Stimulated activated CD8-positive, alpha-beta memory T cell treated with anti-CD3 and anti-CD28 coated beads, Interleukin-15, amount 100 ng/mL, for 4 hours (primary cell): Measurements from ENCODE around the gene UGT1A10.
"Not testable (repeated sequence)": the region's sequence is repeated elsewhere in the genome, so short reads cannot be mapped to it uniquely, and the experiment has no call there.

Experiments used
- DNase-seq, 2 donors: peaks; one replicate each; pipeline ENCODE4 v3.0.0-alpha.2; 2020; ENCODE audit warnings: low read depth in 2 of 2

UGT1A10 gene

DNA sequence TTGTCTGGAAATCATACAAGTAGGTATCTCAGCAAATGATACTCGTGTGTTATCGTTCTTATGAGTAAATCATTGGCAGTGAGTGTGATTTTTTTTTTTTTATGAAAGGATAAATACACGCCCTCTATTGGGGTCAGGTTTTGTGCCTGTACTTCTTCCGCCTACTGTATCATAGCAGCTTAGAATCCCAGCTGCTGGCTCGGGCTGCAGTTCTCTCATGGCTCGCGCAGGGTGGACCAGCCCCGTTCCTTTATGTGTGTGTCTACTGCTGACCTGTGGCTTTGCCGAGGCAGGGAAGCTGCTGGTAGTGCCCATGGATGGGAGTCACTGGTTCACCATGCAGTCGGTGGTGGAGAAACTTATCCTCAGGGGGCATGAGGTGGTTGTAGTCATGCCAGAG, at the start of gene UGT1A10:
TSS of gene UGT1A10 (plus strand) at position 143 of the 400 bp plus-strand sequence. CDS start at position 218, 75 bp downstream.
- DNase-seq, result not testable (repeated sequence)

DNA sequence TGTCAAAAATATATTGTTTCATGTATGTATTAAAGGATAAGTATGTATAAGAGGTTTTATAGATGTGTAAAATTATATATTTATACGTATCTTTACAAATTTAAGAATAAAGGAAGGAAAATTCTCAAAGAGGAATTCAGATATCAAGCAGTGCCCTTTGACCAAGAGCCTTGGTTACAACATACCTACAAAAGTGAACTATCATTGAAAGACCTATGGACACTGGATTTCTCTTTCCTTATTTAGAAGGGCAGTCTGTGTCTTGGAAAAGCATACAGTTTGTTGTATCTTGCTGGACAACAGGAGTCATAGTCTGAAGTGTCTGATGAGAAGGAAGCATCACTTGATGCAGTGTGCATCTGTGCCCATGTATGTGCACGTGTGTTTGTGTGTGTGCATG, 47.8 kb upstream of the UGT1A10 start:
- no peak for DNase-seq

DNA sequence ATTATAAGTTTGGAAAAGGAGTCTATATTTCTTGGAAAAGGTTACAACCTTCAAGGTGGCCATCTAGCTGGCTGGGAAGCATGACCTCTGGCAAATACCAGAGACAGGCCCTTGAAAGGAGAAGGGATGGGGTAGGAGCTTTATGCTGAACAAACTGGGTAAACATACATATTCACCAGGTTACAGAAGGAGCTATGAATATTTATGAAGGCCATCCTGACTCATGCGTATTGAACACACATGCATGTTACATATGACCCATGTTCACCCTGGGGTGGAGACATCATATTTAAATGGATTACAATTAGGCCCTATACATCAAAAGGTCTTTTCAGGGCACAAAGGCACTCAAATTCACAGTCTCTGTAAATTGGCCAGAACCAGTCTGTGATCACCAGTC, 43.5 kb upstream of the UGT1A10 start:
- DNase-seq, result not testable (repeated sequence)

DNA sequence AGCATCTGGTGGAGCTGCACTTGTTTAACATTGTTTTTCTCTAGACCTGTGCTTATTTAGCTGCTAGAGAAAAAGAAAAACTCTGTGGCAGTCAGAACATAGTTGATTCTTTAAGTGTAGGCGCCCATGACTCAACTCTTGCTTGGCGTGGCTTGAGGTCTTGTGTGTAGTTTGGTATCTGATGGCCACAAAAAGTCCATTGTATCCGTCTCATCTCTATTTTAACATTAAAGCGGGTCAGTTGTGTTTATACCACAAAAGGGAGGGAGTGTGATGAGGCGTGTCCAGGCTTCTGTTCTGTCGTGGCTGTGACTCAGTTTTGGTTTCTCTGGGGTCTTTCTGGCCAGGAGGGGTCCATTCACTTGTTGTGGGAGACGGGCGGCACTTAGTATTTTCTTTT, 43.0 kb upstream of the UGT1A10 start:
- DNase-seq, result no peak

DNA sequence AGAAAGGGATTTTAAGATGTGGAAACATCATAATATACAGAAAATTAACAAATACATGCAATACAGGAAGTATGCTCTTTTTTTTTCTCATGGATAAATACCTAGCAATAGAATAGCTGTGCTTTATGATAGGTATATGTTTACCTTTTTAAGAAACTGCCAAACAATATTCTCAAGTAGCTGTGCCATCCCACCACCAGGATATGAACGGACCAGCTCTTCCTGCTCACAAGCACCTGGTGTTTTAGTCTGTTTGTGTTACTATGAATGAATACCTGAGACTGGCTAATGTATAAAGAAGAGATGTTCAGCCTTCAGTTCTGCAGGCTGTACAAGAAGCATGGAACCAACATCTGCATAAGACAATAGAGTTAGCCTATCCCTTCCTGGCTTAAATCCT, 38.7 kb upstream of the UGT1A10 start:
- no peak for DNase-seq

DNA sequence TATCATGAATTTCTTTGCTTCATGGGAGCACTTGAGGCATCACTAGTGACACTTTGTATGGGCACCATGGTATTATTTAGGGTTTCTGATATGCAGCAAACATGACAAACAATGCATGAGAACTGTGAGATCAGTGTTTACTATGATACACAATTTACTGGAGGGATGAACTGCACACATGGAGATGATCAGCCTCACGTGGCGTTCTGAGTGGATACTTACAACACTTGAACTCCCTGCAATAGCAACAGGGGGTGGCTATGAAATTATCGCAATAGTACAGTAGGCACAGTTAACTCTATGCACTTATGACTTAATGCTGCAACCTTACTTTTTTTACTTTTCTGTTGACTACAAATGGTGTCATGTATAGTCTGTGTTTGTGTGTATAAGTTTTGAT, 37.3 kb upstream of the UGT1A10 start:
- no peak for DNase-seq

DNA sequence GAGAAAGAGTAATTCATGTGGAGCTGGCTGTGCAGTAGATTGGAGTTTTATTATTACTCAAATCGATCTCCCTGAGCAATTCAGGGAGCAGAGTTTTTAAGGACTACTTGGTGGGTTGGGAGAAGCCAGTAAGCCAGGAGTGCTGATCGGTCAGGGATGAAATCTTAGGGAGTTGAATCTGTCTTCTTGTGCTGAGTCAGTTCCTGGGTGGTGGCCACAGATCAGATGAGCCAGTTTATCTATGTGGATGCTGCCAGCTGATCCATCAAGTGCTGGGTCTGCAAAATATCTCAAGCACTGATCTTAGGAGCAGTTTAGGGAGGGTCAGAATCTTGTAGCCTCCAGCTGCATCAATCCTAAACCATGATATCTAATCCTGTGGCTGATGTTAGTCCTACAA, 35.9 kb upstream of the UGT1A10 start:
- no peak for DNase-seq

DNA sequence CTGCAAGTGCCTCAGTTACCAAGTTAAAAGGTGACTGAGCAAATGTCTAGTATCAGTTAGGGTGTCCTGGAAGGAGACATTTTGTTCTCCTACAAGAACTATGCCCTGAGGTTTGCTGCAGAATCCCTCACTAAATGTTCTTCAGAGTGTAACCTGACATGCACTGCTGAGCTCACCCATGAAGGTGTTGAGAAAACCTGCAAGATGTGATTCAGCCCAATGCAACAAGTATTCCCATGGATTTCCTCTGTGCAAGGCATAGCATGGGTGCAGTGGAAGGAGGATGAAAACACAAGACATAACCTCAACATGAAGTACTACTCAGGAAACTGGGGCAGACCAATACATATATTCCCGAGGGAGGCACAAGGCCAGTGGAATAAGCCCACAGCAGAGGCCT, 34.2 kb upstream of the UGT1A10 start:
- no peak for DNase-seq

DNA sequence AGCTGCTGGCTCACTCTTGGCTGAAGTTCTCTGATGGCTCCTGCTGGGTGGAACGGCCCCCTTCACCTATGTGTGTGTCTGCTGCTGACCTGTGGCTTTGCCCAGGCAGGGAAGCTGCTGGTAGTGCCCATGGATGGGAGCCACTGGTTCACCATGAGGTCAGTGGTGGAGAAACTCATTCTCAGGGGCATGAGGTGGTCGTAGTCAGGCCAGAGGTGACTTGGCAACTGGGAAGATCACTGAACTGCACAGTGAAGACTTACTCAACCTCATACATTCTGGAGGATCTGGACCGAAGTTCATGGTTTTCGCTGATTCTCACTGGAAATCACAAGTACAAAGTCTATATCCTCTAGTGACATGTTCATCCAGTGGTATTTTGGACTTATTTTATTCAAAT, 32.7 kb upstream of the UGT1A10 start:
- DNase-seq, result no peak

DNA sequence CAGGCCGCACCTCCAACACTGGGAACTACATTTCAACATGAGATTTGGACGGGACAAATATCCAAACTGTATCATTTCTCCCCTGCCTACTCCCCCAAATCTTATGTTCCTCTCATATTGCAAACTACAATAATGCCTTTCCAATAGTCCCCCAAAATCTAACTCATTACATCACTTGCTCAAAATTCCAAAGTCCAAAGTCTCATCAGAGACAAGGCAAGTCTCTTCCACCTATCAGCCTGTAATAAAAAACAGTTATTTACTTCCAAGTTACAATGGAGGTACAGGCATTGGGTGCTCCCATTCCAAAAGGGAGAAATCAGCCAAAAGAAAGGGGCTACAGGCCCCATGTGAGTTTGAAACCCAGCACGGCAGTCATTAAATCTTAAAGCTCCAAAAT, 31.4 kb upstream of the UGT1A10 start:
- no peak for DNase-seq

DNA sequence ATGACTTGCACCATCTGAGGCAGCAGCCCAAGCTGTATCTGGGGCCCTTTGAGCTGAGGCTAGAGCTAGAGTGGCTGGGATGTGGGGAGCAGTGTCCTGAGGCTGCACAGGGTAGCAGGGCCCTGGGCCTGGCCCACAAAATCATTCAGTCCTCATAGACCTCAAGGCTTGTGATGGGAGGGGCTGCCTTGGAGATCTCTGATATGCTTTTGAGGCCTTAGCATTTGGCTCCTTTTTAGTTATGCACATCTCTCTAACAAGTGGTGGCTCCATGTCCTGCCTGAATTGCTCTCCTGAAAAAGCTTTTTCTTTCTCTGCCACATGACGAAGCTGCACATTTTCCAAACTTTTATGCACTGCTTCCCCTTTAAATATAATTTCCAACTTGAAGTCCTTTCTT, 30.6 kb upstream of the UGT1A10 start:
- DNase-seq, result no peak

DNA sequence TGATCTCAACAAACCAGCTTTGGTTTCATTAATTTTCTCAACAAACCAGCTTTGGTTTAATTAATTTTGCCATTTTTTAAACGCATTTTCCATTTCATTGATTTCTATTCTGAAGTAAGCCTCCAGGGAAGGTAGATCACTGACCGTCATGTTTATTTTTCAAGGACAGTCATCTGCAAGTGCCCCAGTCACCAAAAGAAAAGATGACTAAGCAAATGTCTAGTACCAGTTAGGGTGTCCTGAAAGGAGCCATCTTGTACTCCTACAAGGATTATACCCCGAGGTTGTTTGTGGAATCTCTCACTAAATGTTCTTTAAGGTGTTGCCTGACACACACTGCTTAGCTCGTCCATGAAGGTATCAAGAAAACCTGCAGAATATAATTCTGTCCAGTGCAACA, 25.0 kb upstream of the UGT1A10 start:
- DNase-seq, result no peak

DNA sequence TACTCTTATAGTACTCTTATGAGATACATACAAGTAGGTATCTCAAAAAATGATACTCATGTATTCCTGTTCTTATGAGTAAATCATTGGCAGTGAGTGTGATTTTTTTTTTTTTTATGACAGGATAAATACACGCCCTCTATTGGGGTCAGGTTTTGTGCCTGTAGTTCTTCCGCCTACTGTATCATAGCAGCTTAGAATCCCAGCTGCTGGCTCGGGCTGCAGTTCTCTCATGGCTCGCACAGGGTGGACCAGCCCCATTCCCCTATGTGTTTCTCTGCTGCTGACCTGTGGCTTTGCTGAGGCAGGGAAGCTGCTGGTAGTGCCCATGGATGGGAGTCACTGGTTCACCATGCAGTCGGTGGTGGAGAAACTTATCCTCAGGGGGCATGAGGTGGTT, 18.8 kb upstream of the UGT1A10 start, which contains the start of gene UGT1A8:
TSS of gene UGT1A8 (plus strand) at position 158 of the 400 bp plus-strand sequence. CDS start at position 233, 75 bp downstream.
- DNase-seq, result not testable (repeated sequence)

DNA sequence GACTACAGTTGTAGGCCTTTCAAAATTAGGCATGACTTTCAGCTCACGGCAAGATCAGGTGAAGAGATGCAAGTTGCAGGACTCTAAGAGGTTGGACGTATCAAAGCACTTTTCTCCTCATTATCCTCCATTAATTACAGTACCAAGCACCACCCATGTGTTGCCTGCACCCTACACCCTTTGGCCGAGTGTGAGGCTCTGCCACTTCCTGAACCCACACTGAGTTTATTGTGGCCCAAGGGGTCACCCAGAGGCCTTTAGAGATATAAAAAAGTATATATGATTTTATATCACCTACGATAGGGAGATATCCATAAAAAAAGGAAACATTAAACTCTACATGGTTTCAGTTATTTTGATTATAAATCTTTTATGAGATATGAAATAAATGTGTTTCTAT, 16.0 kb upstream of the UGT1A10 start:
- DNase-seq, result no peak

DNA sequence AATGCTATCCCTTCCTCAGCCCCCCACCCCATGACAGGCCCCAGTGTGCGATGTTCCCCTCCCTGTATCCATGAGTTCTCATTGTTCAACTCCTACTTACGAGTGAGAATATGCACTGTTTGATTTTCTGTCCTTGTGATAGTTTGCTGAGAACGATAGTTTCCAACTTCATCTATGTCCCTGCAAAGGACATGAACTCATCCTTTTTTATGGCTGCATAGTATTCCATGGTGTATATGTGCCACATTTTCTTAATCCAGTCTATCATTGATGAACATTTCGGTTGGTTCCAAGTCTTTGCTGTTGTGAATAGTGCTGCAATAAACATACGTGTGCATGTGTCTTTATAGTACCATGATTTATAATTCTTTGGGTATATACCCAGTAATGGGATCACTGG, 14.4 kb upstream of the UGT1A10 start:
- DNase-seq, result not testable (repeated sequence)

DNA sequence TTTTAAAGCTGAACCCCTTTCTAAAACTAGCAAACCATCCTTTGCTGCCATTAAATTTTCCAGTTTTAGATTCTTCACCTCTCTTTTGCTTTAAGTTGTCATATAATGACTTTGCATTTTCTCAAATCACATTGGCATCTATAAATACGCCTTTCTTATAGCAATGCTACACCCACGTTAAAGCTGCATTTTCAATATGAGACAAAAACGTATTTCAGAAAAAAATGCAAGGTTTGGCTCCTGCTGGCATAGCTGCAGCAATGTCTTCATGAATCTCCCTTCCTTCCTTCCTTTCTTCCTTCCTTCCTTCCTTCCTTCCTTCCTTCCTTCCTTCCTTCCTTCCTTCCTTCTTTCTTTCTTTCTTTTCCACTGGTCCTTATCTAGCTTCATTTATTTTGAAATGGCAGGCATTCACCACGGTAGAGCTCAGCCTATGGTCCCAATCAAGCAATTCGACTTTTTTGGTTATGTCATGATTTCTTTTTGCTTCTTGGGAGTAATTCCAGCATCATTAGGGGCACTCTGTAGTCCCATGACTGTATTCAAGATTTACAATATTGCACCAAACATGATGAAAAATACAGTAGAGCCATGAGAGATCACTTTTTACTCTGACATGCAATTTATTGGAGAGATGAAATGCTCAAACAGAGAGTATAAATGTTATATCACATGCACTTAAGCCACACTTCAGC, 8.8 kb upstream of the UGT1A10 start:
- DNase-seq, result no peak

DNA sequence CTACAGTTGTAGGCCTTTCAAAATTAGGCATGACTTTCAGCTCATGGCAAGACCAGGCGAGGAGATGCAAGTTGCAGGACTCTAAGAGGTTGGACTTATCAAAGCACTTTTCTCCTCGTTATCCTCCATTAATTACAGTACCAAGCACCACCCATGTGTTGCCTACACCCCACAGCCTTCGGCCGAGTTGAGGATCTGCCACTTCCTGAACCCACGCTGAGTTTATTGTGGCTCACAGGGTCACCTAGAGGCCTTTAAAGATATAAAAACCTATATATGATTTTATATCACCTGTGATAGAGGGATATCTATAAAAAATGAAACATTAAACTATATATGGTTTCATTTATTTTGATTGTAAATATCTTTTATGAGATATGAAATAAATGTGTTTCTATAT, 2.6 kb downstream of the UGT1A10 start:
- DNase-seq, result no peak

DNA sequence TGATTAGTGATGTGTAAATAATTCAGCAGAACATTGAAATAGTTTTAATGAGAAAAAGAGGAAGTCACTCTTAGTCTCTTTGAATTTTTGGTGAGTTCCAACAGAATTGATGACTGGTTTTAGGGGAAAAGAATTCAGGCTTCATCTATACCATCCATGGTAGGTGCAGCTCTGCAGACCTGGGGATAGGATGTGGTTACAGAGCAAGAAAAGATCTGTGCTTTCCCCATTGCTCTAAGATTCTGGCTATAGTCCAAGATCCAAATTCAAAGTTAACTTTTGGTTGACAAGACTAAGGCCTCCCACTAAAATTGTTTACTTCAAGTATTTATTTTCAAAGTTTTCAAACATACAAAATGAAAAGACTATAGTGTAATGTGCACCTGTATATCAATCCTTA, 3.6 kb downstream of the UGT1A10 start:
- DNase-seq, result no peak

DNA sequence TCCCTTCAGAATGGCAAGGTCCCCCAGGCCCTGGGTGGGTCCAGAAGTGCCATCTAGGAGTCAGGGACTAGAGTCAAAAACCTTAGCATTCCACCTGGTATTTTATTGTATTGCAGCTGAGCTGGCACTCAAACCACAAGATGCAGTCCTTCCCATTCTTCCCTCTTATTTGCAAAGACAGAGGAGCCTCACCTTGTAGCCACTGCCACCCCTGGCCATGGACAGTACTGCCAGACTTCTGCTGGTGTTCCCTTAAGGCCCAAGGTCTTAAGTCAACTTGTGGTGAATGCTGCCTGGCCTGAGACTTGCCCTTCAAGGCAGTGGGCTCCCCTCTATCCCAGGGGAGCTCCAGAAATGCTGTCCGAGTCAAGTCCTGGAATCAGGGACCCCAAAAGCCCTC, 6.9 kb downstream of the UGT1A10 start:
- DNase-seq, result no peak

DNA sequence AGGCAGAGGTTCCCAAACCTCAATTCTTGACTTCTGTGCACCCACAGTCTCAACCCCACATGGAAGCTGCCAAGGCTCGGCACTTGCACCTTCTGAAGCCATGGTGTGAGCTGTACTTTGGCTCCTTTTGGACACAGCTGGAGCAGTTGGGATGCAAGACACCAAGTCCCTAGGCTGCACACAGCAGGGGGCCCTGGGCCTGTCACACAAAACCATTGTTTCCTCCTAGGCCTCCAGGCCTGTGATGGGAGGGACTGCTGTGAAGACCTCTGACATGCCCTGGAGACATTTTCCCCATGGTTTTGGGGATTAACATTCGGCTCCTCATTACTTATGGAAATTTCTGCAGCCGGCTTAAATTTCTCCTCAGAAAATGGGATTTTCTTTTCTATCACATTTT, 9.8 kb downstream of the UGT1A10 start:
- DNase-seq, result not testable (repeated sequence)

DNA sequence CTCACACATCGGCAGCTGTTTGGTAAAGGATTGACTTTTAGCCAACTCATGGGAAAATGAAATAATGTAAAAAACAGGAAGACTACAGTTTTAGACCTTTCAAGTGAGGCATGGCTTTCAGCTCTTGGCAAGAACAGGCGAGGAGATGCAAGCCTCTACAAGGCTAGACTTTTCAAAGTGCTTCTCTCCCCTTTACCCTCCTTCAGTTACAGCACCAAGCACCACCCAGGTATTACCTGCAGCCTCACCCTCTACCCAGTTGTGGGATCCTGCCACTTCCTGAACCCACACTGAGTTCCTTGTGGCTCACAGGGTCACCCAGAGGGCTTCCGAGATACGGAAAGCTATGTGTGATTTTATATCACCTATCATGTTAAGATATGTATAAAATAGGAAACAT, 14.7 kb downstream of the UGT1A10 start:
- DNase-seq, result no peak

DNA sequence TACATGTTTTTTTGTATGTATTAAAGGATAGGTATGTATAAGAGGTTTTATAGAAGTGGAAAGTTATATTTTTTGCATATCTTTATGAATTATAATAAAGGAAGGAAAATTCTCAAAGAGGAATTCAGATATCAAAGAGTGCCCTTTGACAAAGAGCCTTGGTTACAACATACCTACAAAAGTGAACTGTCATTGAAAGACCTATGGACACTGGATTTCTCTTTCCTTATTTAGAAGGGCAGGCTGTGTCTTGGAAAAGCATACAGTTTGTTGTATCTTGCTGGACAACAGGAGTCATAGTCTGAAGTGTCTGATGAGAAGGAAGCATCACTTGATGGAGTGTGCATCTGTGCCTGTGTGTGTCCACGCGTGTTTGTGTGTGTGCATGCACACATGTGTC, 15.2 kb downstream of the UGT1A10 start:
- DNase-seq, result no peak

DNA sequence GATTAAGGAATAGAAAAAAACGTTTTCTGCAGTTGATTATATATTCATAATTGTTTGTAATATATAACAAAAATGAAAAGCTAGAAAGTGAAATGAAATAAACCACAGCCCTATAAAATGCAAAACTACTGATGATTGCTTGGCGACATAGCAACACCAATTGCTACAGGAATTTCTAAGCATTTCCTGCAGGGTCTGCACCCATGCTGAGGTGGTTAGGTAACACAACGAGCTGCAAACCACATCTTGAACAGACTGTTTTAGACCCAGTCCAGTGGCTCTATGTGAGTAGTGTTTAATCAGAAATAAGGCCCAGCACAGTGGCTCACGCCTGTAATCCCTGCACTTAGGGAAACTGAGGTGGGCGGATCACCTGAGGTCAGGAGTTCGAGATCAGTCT, 18.3 kb downstream of the UGT1A10 start:
- no peak for DNase-seq

DNA sequence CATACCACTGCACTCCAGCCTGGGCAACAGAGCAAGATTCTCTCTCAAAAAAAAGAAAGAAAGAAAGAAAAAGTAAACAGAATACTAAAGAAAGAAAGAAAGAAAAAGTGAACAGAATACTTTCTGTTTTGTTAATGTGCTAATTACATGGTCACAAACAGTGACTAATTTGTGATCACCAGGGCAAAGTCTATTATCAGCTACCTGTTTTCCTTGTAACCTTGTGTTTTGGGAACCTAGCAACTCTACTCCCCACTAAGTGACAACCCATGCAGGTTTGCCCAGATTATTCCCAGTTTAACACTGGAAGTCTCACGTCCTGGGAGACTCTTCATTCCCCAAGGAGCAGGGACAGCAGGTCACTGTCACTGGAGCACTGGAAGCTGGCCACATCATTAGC, 18.8 kb downstream of the UGT1A10 start:
- no peak for DNase-seq
